Measurements from ENCODE around the gene GFOD1. TPM values are rescaled to one million over a fixed set of nuclear protein-coding genes. Genes with fewer than 3 reads are reported as not detected.
"Not testable (repeated sequence)": the region's sequence is repeated elsewhere in the genome, so short reads cannot be mapped to it uniquely, and the experiment has no call there.

GFOD1 gene
- total RNA-seq, 1 donor from 2014 or later, result 16.3 TPM

DNA sequence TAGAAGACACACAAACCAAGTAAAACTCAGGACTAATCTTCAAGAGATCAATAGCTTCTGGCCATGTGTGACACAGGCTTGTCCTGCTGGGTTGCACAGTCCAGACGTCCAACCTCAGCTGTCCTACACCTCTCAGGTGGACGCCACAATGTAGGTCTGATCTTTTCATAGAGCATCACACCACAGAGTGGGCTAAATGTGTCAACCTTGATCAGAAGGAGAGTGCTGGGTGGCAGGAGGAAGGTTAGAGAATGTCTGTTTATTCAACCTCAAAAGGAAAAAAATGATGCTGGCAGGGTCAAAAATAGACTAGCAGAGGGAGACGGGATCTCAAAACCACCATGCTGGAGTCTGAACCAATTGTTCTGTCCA is 41.7 kb downstream of the GFOD1 start:
- no peaks in the 10 kb centered on the region for H3K27me3 ChIP-seq (ENCODE audit: control insufficient read depth, insufficient read depth, low read length)
- H3K36me3 ChIP-seq (ENCODE audit: control insufficient read depth, insufficient read depth, low read length), result peaks cover 4% of the 10 kb centered on the region
- DNase-seq (ENCODE audit: low read depth), result no peak
- TF ChIP-seq, protein P1, sequence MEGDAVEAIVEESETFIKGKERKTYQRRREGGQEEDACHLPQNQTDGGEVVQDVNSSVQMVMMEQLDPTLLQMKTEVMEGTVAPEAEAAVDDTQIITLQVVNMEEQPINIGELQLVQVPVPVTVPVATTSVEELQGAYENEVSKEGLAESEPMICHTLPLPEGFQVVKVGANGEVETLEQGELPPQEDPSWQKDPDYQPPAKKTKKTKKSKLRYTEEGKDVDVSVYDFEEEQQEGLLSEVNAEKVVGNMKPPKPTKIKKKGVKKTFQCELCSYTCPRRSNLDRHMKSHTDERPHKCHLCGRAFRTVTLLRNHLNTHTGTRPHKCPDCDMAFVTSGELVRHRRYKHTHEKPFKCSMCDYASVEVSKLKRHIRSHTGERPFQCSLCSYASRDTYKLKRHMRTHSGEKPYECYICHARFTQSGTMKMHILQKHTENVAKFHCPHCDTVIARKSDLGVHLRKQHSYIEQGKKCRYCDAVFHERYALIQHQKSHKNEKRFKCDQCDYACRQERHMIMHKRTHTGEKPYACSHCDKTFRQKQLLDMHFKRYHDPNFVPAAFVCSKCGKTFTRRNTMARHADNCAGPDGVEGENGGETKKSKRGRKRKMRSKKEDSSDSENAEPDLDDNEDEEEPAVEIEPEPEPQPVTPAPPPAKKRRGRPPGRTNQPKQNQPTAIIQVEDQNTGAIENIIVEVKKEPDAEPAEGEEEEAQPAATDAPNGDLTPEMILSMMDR (IDR thresholded peaks at IDR 0.05; ENCODE audit: insufficient read depth, low read length, severe bottlenecking), result no peak
- no peak for FAIRE-seq
- no peak overlapping the region for H3K4me3 ChIP-seq (ENCODE audit: low read depth, low read length)

DNA sequence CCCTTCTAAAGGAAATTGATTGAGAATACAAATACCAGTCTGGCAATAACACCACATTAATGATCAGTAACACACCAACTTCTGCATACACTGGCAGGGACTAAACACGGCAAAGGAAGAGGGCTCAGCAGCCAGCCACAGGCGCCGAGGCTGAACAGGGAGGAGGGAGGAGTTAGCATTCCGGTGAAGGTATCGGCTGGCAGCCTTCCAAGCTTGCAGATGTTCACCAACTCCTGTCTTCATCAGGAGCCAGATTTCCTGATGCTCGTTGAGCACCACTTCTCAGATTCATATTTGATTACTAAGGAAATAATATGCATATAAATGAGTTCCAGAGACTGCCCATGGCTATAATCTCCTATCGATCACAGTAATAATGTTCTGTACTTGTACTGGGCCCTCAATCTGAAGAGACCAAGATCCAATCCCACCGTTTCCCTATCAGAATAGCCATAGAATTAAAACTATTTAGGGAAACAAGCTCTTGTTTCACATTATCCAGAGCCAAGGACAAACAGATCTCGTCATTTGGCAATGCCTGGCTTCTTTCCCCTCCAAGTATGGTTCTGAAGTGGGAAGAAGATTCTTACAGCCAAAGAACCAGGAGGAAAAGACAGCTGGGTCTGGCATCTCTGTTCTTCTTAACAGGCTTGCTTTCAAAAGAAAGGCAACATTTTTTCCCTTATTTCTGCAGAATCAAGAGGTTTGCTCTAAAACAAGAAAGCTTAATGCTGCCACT is 42.2 kb downstream of the GFOD1 start:
- Histone ChIP-seq H3K27me3 (ENCODE audit: control insufficient read depth, insufficient read depth, low read length) (no peaks in the 10 kb centered on the region), H3K4me3 (ENCODE audit: low read depth, low read length) (no peak overlapping the region), H3K36me3 (ENCODE audit: control insufficient read depth, insufficient read depth, low read length) (no peaks in the 10 kb centered on the region)
- peak; percentile 76 for DNase-seq (ENCODE audit: low read depth)
- FAIRE-seq, result no peak
- TF ChIP-seq, protein P1 (IDR thresholded peaks at IDR 0.05; ENCODE audit: insufficient read depth, low read length, severe bottlenecking), result no peak

DNA sequence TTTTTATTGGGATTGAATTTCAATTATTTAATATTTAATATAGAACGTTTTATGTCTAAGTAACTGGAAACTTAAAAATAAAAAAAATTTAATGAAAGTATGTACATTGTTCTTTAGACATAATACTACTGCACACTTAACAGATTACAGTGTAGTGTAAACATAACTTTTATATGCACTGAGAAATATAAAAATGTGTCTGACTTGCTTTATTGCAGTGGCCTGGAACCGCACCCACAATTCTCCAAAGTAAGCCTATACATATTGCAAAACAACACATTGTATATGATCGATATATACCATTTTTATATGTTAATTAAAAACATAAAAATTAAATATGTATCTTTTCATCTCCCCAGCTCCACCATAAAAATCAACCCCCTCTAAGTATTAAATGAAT is 42.8 kb downstream of the GFOD1 start:
- DNase-seq (ENCODE audit: low read depth) (no peak), FAIRE-seq (no peak)
- H3K36me3 ChIP-seq (ENCODE audit: control insufficient read depth, insufficient read depth, low read length), result no peaks in the 10 kb centered on the region
- TF ChIP-seq, protein P1 (IDR thresholded peaks at IDR 0.05; ENCODE audit: insufficient read depth, low read length, severe bottlenecking), result no peak
- no peaks in the 10 kb centered on the region for H3K27me3 ChIP-seq (ENCODE audit: control insufficient read depth, insufficient read depth, low read length)
- H3K4me3 ChIP-seq (ENCODE audit: low read depth, low read length), result no peak overlapping the region

DNA sequence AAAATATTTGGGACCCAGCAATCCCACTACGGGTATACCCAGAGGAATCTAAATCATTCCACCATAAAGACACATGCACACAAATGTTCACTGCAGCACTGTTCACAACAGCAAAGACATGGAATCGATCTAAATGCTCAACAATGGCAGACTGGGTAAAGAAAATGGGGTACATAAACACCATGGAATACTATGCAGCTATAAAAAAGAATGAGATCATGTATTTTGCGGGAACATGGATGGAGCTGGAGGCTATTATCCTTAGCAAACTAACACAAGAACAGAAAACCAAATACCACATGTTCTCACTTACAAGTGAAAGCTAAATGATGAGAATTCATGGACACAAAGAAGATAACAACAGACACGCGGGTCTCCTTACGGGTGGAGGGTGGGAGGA is 43.4 kb downstream of the GFOD1 start:
- H3K4me3 ChIP-seq (ENCODE audit: low read depth, low read length); H3K36me3 ChIP-seq (ENCODE audit: control insufficient read depth, insufficient read depth, low read length); H3K27me3 ChIP-seq (ENCODE audit: control insufficient read depth, insufficient read depth, low read length); DNase-seq (ENCODE audit: low read depth); FAIRE-seq: not testable (repeated sequence)

DNA sequence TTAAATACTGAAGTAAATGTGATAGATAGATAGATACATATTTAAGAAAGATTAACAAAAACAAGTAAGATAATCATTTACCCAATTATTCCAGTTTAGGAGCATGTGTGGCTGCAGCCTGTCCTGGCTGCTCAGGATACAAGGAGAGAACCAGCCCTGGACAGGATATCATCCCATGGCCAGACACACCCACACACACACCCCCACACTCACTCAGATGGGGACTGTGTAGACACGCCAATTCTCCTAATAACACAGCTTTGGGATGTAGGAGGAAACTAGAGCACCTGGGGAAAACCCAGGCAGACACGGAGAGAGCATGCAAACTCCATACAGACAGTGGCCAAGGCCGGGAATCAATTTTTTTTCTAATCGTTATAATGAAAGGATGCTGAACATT is 45.6 kb downstream of the GFOD1 start:
- Histone ChIP-seq H3K36me3 (ENCODE audit: control insufficient read depth, insufficient read depth, low read length) (no peaks in the 10 kb centered on the region), H3K4me3 (ENCODE audit: low read depth, low read length) (no peak overlapping the region), H3K27me3 (ENCODE audit: control insufficient read depth, insufficient read depth, low read length) (no peaks in the 10 kb centered on the region)
- TF ChIP-seq, protein P1 (IDR thresholded peaks at IDR 0.05; ENCODE audit: insufficient read depth, low read length, severe bottlenecking), result no peak
- FAIRE-seq (no peak), DNase-seq (ENCODE audit: low read depth) (no peak)

DNA sequence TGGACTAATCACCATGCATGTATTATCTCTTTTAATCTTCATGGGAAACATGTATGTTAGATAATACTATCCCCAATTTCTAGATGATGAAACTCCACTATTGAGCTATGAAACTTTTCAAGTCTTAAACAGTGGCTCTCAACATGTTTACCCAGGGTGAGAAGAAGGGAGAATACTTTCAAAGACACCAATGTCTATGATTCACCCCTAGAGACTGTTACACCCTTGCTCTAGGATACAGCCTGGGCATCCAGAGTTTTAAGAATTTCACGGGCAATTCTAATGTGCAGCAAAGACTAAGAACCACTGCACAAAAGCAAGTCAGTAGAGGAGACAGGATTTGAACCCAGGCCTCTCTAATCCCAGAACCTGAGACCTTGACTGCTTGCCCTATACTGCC is 47.8 kb downstream of the GFOD1 start:
- no peak for FAIRE-seq
- no peak overlapping the region for H3K4me3 ChIP-seq (ENCODE audit: low read depth, low read length)
- DNase-seq (ENCODE audit: low read depth), result peak; percentile 14

More for the DNA sequence above, 47.8 kb downstream of the GFOD1 start:
- Histone ChIP-seq H3K27me3 (ENCODE audit: control insufficient read depth, insufficient read depth, low read length) (no peaks in the 10 kb centered on the region), H3K36me3 (ENCODE audit: control insufficient read depth, insufficient read depth, low read length) (no peaks in the 10 kb centered on the region)
- TF ChIP-seq, protein P1 (IDR thresholded peaks at IDR 0.05; ENCODE audit: insufficient read depth, low read length, severe bottlenecking), result no peak
